ENCODE results near the gene BRD3OS.

GRCh38 chr9:133990366-133991213 is 34.7 kb upstream of the BRD3OS start:
- no peak for TF ChIP-seq PATZ1 (CRISPR knock-in tag; IDR thresholded peaks at IDR 0.05; ENCODE audit: borderline replicate concordance)
- TF ChIP-seq CREB5 (CRISPR knock-in tag; IDR thresholded peaks at IDR 0.05; ENCODE audit: low read depth): no peak
- no peak for TF ChIP-seq GLIS3 (CRISPR knock-in tag; IDR thresholded peaks at IDR 0.05)
- TF ChIP-seq RARB (CRISPR knock-in tag; IDR thresholded peaks at IDR 0.05): no peak
- TF ChIP-seq BACH2 (CRISPR knock-in tag; IDR thresholded peaks at IDR 0.05; ENCODE audit: borderline replicate concordance): no peak
- no peak for TF ChIP-seq ZNF8 (CRISPR knock-in tag; IDR thresholded peaks at IDR 0.05)
- no peak for TF ChIP-seq TCF4 (CRISPR knock-in tag; IDR thresholded peaks at IDR 0.05; ENCODE audit: borderline replicate concordance)
- TF ChIP-seq ARNTL (CRISPR knock-in tag; IDR thresholded peaks at IDR 0.05; ENCODE audit: borderline replicate concordance, low read depth): no peak
- TF ChIP-seq ZFP3 (CRISPR knock-in tag; IDR thresholded peaks at IDR 0.05): no peak
- no peak for TF ChIP-seq CSRNP3 (CRISPR knock-in tag; IDR thresholded peaks at IDR 0.05)
- no peak for TF ChIP-seq PPARA (CRISPR knock-in tag; IDR thresholded peaks at IDR 0.05; ENCODE audit: borderline replicate concordance)
- TF ChIP-seq CSDC2 (CRISPR knock-in tag; IDR thresholded peaks at IDR 0.05): no peak

Measured in SK-N-SH treated with all-trans-retinoic acid at 6 μM for 48 hours (cell line).